G401.6 (cell line): ENCODE data around the gene SMLR1.
"Not testable (repeated sequence)": the region's sequence is repeated elsewhere in the genome, so short reads cannot be mapped to it uniquely, and the experiment has no call there.

Experiments
- FAIRE-seq: peaks from 2 replicates; lab custom pipeline; 2012; peaks lifted over from hg19 to GRCh38; lab: Jason Lieb, UNC

SMLR1 gene

DNA sequence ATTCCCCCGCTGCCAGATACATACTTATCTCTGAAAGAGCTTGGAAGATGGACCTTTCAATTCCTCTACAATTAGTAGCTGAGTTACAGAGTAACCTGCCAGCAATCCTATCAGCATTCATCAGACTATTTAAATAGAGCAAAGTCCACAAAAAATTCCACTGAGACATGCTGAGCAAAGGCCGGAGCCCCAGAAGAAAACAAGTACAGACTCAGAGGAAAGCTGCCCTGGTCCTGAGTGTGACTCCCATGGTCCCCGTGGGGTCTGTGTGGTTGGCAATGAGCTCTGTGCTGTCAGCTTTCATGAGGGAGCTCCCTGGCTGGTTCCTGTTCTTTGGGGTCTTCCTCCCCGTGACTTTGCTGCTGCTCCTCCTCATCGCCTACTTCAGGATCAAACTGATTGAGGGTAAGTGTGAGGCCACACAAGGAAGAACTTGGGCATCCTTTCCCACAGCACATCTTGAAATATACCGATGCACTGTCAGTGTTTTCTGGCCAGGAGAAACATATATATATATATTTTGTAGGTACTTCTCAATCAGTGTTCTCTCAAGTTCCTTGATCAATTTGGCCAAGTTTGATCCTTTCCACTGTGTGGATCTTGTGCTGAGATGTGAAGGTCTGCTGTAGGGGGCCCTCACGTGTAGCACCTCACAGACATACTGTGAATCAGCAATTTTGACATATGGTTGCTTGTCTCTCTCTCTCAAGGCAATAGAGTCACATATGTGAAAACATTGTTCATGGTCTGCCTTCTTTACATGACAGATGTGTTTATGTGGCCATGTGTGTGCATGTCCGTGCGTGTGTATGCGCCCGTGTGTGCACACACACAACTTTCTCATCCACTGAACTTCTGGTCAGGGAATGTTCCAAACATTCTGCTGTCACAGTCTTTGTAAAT is at the start of gene SMLR1:
TSS of gene SMLR1 (plus strand) at position 160 of the 903 bp plus-strand sequence. CDS start at position 168, 8 bp downstream.
- FAIRE-seq: no peak

DNA sequence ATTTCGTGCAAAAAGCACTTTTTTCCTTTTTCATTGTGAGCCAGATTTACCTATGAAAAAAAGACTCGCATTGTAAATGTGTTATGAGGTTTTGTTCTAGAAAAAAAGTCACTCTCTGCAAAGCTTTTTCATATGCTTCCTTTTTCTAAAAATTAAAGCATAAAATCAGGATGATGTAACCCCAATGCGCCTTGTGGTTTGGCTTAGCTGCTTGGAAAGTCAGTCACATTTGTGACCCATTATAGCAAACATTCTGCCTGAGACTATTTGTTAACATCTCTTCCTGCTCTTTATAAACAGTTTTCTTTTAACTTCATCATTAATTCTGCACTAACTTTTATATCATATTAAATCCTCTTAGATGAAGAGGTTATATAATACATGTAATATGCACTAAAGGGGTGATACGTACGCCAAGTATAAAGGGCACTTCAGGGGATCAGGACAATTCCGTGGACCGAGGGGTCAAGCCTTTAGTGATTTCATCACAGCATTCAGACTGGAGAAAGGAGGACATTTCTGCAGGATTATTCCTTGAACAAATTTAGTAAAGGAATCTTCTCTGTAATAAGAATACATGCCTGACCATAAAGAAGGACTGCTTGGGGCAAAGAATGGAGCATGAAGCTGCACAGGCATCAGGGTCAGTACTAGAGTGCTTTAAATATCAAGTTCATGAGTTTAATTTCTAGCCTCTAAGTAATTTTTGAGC is 48.1 kb upstream of the SMLR1 start:
- no peak for FAIRE-seq

DNA sequence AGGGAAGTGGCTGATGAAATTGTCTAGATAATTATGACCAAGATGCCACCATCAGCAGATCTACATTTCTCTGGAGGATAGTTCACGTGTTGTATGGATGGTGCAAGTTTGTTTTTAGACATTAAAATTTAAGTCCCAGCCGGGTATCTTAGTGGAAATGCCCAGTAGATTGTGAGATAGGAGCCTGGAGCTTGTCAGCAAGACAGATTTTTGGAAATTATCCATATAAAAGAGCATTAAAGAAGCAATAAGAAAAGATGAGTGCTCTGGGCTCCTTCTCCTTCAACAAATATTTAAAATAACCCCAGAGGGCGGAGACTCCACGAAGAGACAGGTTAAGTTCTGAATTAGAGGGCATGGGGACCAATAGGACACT is 47.6 kb upstream of the SMLR1 start:
- FAIRE-seq: no peak

DNA sequence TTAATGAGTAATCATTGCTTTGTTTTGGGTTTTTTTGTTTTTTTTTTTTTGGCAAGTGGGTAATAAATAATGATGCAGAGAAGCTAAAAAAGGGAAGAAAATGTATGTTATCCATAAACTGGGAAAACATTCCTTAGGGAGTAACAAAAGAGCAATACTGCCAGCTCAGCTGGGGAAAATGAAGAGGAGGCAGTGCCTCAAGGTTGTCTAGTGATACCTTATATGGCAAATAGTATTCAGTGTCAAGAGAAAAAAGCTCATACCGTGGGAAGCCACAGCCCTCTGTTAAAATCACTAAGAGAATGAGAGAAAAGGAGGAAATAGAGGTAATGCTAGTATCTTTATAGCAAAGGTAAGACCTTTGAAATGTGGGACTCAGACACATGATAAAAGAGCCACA is 47.1 kb upstream of the SMLR1 start:
- FAIRE-seq: no peak

DNA sequence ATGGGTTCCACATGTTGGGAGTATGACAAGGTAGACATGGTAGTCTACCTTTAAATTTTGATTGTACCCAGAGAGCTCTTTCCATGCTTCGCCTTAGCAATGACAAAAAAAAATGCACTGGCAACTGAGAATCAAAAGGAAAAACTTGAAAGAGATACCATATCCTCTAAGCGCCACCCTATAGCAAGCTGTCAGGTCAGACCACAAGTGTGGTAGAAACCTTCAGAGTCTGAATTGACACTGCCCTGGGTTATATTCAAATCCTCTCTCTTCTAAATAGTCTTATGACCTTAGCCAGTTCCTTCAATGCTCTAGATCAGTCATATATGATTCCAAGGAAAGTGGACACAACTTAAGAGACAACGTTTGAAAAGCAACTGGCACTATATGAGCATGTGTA is 45.6 kb upstream of the SMLR1 start:
- no peak for FAIRE-seq

DNA sequence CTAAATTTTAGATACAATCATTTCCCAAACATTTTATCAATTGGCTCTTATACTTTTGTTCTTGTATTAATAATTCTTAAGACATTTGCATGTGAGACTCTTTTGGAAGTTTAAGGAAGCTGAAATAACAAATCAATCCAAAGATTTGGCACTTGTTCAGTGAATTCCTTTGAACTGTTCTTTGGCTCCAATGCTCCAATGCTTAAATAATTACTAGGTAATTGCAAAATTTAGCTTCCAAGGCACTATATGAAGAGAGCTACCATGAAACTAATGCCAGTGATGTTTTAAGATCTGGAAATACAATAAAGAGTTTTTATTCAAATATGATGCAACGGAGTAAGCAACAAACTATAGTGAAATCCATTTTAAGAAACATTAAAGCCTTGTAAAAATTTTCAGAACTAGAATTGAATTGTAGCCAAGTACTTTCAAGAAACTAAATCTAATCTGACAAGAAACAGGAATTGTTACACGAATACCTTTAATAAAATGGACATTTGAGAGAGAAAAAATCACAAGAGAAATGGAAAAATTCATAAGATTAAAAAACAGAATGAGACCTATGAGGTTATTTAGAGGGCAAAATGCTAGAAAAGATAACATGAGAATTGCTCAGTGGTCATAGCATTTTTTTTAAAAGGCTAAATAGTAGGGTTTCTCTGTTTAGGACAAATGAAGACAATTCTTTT is 43.6 kb upstream of the SMLR1 start:
- FAIRE-seq: no peak

DNA sequence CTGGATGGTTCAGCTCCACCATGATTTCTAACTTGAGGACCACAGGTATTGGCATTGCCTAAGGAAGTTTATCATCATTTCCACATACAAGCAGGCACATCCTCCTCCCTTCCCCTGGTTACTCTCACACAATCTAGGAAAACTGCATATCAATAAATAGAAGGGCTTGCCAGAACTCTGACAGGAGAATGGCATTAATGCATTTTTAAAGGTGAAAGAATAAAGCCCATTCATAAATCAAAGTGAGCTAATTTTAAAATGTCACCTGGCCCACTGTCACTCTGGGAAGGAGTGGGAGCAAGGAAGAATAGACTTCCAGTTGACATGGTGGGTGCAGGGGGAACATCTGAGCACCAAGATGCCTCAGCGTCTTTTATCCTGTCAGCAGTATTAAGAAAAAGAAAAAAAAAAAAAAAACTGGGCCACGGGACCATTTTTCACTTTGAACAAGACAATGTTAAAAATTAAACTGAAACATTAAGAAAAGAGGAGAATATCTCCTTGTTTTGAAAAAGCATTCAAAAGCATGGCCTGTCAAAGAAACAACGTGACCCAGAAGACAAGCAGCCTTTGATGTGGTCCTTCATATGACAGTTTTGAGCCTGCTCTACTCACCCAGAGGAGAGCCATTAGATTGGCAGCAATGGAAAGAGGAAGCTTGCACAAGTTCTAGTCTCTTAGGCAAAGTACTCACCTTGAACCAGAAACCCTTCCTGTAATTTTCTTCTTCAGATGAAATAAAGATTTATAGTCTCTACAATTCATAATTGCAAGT is 39.3 kb upstream of the SMLR1 start:
- FAIRE-seq: no peak

DNA sequence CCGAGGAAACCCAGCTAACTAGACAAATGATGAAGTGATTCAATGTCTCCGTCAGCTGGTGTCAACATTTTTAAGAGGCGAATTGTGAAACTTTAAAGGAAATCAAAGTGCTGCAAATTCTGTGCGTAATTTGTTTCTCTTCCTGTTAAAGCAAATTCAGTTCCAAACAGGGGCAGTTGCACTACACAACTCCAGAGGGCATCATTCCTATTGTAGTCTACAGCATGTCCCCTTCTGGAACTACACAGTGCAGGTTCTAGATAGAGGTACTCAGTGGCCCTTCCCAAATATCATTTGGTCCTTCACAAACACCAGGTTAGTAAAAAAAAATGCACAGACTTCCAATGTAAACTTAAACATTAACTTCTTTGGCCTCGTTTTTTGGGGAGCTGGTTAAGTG is 38.3 kb upstream of the SMLR1 start:
- FAIRE-seq: no peak

DNA sequence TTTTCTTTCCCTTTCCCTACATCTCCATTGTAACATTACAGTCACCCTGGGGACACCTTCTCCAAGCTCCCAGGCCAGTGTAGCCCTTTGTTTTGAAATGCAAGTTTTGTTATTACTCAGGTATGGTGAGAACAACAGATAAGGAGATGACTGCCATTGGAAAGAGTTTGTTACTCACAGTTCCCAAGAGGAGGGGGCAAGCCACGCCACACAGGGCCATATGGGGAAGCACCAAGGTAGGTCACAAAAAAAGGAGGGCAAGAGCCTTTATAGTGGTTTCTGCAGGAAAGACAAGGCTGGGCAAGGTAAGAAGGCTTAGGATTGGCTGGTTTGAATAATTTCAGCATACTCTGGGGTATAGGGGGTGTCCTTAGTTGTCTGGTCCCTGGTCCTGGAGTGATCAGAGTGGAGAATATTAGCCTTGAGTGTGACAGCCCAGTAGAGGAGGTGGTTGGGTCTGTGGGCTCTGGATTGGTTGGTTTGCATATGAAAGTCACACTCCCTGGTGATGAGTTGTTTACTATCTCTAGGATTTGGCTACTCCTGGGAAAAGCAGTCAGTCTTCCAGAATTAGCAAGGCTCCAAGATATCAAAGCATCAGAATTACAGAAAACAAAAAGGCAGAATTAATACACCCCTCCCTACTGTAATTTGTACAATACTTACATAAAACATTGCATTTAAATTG is 33.1 kb upstream of the SMLR1 start:
- FAIRE-seq: no peak

DNA sequence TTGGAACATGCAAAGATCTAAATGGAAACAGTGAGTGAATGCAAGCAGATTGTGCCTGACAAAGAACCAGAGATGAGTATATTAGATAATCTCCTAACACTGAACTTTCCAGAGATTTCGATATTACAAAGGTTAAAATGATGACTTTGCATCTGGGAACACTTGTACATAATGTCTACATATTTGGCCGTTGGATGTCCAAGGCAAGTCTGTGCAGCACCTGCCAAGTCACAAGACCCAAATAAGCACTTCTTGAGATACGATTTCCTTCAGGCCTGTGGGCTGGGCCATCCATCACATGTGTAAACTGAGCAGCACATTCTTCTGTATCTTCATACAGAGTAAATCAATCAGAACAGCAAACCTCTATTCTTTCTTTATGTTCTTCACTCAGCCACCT is 32.5 kb upstream of the SMLR1 start:
- FAIRE-seq: no peak

DNA sequence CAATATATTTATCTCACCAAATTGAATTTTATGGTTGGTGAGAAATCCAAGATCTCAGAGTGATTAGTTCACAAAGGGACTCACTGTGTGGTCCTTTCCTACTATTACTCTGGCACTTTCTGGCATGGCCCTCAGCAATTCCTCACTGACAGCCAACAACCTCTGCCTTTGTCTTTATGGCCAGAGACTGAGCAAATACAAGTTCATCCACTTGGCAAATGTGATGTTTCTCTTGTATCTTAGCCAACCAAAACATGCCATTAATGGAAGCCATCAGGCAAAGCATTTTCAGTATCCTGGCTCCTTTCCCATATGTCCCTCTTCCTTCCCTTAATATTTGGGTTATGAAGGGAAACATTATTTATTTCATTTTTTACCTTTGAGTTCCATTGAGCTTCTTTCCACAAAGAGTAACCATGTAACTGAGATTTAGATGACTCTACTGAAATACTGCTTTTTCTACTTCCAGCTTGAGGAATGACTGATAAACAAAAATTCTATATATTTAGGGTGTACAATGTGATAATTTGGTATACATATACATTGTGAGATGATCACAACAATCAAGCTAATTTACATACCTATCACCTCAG is 30.8 kb upstream of the SMLR1 start:
- FAIRE-seq: no peak

DNA sequence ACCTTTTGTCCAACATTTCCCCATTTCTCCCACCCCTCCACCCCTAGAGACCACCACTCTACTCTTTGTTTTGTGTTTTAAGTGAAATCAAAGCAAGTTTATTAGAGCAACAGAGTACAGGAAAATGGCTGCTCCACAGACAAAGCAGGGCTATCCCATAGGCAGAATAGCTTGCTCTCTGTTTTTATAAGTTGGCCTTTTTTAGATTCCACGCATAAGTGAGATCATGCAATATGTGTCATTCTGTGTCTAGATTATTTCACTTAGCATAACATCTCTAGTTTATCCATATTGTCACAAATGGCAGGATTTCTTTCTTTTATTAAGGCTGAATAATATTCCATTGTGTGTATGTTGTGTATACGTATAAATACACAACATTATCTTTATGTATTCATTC is 30.1 kb upstream of the SMLR1 start:
- no peak for FAIRE-seq

DNA sequence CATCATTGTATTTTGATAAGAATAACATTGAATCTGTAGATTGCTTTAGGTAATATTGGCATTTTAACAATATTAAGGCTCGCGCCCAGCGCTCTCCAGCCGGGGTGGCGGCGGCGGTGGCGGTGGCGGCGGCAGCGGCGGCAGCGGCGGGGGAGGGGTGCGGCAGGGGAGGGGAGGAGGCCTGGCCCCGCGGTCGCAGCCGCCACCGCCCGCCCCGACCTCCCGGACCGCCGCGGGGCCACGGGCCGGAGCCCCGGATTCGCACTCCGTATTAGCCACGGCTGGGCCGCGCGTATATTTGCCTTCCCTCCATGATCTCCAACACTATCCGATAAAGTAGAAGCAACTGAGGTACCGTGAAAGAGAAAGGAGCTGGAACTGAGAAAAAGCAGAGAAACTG is 25.8 kb upstream of the SMLR1 start:
- not testable (repeated sequence) for FAIRE-seq

DNA sequence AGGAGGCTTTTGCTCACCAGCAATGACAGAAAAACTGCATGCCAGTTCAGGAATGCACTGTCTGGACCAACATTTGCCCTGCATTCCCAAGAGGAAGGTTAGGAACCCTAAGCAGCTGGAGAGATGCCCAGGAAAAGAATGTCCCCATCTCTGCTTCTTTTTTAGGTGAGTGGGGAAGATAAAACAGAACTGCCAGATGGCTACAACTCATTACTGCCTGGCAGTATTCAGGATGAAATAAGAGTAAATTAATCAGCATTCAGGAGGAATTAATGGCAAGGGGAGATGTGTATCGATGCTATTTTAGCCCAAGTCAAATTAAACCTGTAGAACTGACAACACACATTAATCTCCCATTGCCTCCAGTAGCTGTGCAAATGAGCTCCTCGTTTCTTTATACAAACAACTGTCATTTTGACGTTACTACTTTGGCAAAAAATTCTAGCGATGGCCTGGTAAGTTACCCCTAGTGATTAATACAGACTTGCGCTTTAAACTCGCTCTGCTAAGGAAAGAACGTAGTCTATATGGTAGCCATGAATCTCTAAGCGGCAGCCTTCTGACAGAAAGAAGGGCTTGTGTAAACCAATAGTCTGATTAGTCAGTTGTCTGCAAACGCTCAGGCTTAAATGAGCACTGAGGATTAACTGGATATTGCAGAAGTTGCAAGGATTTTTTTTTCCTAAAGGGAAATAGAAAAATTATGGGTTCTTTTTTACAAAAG is 16.7 kb upstream of the SMLR1 start:
- no peak for FAIRE-seq

DNA sequence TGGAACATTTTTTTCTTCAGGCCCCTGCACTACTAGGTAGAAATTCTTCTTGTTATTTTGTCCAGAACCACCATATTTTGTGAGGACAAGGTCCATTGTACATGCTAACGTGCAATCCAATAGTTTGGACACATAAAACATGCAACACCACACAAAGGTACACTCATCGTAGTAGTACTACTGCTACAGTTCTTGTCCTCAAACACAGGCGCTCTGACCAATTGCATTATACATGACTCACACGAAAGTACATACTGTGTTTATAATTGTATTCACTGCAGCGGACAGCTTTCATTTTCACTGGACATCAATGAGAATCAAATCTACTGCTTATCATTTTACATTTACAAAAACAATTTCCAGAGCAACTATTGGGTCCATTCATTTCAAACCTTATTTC is 15.3 kb upstream of the SMLR1 start:
- no peak for FAIRE-seq

DNA sequence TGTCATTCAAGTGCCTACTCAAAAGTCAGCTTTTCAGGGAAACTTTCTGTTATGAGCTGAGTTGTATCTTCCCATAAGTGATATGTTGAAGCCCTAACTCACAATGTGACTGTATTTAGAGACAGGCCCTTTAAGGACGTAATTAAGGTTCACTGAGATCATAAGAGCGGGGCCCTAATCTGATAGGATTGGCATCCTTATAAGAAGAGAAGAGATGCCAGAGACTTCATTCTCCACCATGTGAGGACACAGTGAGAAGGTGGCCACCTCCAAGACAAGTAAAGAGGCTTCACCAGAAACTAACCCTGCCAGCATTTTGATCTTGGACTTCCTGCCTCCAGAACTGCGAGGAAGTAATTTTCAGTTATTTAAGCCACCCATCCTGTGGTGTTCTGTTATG is 12.7 kb upstream of the SMLR1 start:
- FAIRE-seq: no peak

DNA sequence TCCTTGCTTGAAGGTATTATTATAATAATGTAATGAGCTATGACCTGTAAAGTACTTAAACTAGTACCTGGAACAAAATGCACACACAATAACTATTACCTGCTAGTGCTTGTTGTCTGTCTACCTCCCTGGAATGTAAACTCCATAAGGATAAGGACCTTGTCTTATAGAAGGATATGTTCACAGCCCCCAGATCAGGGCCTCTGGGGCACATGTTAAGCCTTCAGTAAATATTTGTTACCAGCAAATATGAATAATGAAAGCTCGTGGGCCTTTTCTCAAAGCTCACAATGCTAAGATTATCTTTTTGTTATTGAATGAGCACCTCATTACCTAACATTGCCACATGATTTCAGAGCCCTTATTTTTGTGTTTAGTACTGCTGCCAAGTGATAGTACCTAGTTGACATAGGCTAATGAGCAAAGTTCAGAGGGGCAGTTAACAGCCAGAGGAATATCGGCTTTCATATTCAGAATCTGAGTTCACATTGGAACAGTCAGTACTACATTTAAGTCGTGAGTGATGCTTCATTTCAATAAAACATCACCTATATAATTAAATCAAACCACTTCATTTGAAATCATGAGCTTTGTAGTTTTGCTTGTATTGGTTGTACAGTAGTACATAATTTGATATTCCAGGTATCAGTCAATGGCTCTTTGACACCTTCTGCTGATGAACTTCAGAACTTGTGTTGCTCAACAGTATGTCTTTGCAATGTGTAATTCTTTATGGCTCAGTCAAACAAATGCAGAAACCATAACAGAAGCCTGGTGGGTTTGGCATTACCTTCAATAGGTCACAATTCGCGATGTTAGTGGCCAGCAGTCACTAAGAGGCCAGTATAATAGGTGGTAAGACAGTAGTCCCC is 11.8 kb upstream of the SMLR1 start:
- no peak for FAIRE-seq

DNA sequence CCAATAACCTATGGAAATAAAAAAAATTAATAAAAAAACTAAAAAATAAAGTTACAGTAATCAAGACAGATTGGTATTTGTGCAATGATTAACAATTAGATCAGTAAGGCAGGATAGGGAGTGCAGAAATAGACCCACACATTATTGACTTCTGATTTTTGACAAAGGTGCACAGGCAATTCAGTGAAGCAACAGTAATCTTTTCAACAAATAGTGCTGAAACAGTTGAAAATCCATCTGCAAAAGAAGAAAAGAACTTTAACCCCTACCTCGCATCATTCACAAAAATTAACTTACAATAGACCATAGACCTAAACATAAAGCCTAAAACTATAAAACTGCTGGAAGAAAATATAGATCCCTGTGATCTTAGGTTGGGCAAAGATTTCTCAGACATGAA is 4.5 kb upstream of the SMLR1 start:
- FAIRE-seq: no peak

DNA sequence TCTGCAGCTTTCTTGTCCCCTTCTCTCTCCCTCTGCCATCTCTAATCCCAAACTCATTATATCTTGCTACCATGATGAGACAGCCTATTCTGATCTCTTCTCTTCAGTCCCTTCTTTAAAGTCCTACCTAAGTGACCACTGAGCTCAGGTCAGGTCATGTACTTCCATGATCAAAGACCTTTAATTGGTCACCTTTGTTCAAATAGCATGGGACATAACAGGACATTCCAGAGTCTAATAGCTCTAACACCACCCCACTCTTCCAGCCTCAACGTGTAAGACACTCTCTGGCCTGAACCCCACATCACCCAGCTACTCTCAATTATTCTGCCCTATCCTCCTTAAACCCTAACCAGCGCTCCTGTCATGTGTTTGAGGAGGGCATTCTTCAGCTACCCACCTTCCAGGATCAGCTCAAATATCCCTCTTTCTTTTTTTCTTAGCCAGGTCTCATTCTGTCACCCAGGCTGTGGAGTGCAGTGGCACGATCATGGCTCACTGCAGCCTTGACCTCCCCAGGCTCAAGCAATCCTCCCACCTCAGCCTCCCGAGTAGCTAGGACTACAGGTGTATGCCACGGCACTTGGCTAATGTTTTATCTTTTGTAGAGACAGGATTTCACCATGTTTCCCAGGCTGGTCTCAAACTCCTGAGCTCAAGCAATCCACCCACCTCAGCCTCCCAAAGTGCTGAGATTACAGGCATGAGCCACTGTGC is 2.1 kb upstream of the SMLR1 start:
- no peak for FAIRE-seq
